Measurements from ENCODE around the gene MAP2K2.

Gene MAP2K2

DNA sequence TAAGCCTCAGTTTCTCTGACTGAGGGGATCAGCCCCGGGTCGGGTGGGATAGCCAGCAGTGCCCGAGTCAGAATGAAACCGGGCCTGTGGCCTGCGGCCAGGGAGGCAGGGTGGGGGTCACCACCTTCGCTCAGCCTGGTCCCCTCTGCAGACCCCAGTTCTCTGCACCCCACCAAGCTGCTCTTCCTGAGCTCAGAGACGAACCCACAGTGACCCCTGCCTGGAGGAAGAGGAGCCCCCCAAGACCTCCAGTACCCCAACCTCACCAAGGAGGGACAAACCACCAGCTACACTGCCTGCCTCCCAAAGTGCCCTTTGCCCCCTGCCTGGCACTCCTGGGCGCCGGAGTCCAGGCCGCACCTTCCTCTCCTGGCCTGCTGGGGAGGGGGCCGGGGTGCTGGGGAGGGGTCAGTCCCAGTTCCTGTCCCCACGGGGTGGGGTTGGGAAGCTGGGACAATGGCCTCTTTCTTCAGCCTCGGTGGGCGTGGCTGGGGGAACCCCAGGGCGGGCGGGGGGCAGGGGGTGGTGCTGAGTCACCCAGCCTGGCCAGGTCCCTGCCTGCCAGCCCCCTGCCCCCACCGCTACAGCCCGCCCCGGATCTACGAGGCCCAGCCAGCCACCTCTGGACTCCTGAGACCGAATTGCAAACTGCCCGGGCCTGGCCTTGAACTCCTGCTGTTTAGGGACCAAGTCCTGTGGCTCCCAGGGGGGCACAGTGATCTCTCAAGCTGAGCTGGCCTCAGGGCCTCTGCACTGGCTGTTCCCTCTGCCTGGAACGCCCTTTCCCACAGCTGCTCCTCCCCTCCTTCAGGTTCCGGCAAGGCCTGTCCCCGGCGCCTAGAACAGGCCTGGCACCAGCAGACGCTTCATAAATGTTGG is 71.6 kb downstream of the MAP2K2 start:
- DNase-seq (ENCODE audit: low read depth), result no peak
- no peak overlapping the region for H3K4me3 ChIP-seq (ENCODE audit: low read depth, low read length)
- TF ChIP-seq CTCF (IDR thresholded peaks at IDR 0.05; ENCODE audit: insufficient read depth, low read depth, low read length, missing control alignments), result no peak

DNA sequence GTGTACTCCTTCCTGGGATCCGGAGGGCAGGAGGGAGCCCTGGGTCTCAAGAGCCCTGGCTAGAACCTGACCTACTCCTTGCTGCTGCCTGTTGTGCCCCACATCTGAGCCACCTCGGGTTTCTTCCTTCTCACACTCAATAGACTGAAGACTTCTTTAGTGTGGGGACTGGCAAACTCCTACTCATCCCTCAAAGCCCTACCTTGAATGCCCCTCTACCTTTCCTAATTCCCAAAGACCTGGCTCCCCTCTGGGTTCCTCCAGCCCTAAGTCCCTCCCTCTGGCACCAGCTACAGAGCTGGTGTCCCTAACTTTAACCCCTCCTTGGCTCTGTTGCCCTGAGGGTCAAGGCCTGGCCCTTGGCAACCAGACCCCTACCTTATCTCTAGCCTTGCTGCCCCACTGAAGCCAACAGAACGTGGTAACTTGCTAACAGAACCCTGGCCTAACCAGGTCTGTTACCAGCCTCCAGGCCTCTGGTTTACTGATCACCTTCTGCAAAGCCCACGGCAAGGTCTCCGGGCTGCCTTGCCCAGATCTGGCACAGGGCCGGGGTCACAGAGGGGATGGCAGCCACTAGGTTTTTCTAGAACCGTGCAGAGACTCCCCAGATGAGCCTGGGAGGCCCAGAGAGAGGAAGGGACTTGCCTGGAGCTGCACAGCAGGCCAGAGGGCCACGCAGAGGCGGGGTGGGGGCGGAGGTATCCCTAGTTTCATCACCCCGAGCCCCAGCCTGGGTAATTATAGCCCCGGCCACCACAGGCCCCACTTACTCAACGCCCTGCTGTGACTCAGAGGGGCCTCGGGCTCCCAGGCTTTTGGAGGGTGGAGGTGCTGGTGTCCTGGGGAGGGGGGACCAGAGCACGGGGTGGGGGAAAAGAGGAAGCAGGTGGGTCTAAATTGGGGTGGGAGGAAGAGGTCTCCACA is 72.5 kb downstream of the MAP2K2 start:
- H3K4me3 ChIP-seq (ENCODE audit: low read depth, low read length), result no peak overlapping the region
- DNase-seq (ENCODE audit: low read depth), result no peak
- no peak for TF ChIP-seq CTCF (IDR thresholded peaks at IDR 0.05; ENCODE audit: insufficient read depth, low read depth, low read length, missing control alignments)

DNA sequence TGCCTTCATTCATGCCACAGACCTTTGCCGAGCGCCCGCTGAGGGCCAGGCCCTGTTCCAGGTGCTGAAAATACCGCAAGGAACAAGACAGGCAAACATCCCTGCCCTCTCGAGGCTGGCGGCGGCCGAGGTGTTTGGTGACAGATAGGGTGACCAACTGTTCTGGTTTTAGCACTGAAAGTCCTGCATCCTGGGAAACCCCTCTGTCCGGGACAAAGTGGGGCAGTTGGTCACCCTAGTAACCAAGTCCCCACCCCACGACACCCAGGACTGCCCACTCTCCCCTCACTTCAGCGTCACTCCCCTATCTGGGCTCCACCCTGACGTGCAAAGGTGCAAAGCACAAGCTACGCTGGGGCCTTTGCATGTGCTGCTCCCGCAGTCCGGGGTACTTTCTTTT is 74.5 kb downstream of the MAP2K2 start:
- no peak for DNase-seq (ENCODE audit: low read depth)
- H3K4me3 ChIP-seq (ENCODE audit: low read depth, low read length), result no peak overlapping the region

GRCh38 chr19:4046946-4047683 is 76.8 kb downstream of the MAP2K2 start:
- no peak overlapping the region for H3K4me3 ChIP-seq (ENCODE audit: low read depth, low read length)
- DNase-seq (ENCODE audit: low read depth), result no peak
- TF ChIP-seq CTCF (IDR thresholded peaks at IDR 0.05; ENCODE audit: insufficient read depth, low read depth, low read length, missing control alignments), result no peak

More for the DNA sequence above, 74.5 kb downstream of the MAP2K2 start:
- no peak for TF ChIP-seq CTCF (IDR thresholded peaks at IDR 0.05; ENCODE audit: insufficient read depth, low read depth, low read length, missing control alignments)

DNA sequence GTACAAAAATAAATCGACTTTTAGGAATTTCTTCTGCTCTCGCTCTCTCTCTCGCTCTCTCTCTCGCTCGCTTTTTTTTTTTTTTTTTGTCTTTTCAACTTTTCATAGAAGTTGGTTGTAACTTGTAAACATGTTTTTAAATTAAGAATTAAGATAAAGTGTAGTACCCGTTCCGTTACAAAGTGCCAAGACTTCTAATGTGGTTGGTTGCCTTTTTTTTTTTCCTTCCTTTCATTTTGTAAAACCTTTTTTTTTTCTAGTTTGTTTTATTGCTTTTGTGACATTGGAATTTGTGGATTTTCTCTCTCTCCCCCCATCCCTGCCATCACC is 77.6 kb downstream of the MAP2K2 start:
- TF ChIP-seq CTCF (IDR thresholded peaks at IDR 0.05; ENCODE audit: insufficient read depth, low read depth, low read length, missing control alignments), result no peak
- DNase-seq (ENCODE audit: low read depth), result no peak
- no peak overlapping the region for H3K4me3 ChIP-seq (ENCODE audit: low read depth, low read length)

DNA sequence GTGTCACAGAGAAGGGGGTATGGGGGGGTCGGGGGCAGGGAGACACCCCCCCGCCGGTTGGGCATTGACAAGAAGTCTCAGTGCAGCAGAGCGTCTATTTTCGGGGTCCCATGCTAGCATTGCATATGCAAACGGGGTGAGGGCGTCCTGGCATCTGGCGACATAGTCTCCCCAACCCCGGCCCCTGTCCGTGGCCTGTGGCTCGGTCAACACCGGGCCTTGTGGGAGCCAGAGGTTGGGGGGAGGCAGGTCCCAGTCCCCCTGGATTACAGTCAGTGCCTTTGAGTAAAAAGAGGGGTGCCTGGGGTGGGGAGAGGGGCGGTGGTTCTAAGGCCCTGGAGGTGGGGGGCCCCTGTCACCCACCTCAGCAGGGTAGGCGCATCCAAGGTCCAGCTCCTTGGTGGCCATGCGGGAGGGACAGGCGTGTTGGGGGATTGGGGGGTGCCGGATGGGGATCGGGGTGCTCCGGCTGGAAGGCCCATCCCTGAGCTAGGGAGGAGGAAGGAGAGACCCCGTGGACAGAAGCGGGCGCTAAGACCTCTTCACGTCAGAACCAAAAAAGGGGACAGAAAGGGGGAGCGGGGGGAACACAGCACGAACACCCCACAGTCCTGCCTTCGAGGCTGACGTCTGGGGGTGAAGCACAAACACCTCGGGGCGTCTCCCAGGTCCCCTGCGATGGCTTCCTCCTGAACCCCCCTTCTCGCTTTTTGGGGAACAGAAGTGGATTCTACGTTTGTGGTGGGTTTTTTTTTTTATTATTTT is 78.1 kb downstream of the MAP2K2 start:
- DNase-seq (ENCODE audit: low read depth), result no peak
- H3K4me3 ChIP-seq (ENCODE audit: low read depth, low read length), result no peak overlapping the region
- TF ChIP-seq CTCF (IDR thresholded peaks at IDR 0.05; ENCODE audit: insufficient read depth, low read depth, low read length, missing control alignments), result no peak
